HepG2 (cell line): ENCODE data around the gene MVP. TPM values are rescaled to one million over a fixed set of nuclear protein-coding genes. Genes with fewer than 3 reads are reported as not detected.

Source experiments
- AFF4 ChIP-seq: sonication (generic); formaldehyde crosslinking; IDR thresholded peaks from 2 replicates; pipeline ENCODE4 v1.4.0; 2020; ENCODE audit warnings: missing genetic modification reagents
- AKNA ChIP-seq: sonication (generic); formaldehyde crosslinking; IDR thresholded peaks from 2 replicates; pipeline ENCODE4 v1.4.0; 2020; ENCODE audit warnings: missing genetic modification reagents, borderline replicate concordance
- CEBPG ChIP-seq: IDR thresholded peaks from 2 replicates; pipeline ENCODE4 v1.6.1; 2016
- EZH2 ChIP-seq: conservative IDR thresholded peaks from 2 replicates; pipeline ENCODE4 v1.6.1; 2012; ENCODE audit warnings: mild to moderate bottlenecking, low read depth, low read length, moderate library complexity
- FOSL2 ChIP-seq: sonication (generic); formaldehyde crosslinking; IDR thresholded peaks from 2 replicates; pipeline ENCODE4 v1.4.0; 2020; ENCODE audit warnings: missing genetic modification reagents
- MED1 ChIP-seq: sonication (generic); formaldehyde crosslinking; IDR thresholded peaks from 2 replicates; pipeline ENCODE4 v1.4.0; 2020; ENCODE audit warnings: missing genetic modification reagents
- NFKB2 ChIP-seq: sonication (generic); formaldehyde crosslinking; IDR thresholded peaks from 2 replicates; pipeline ENCODE4 v1.4.0; 2020; ENCODE audit warnings: missing genetic modification reagents, borderline replicate concordance
- NONO ChIP-seq, 2 experiments: fragments of 450-650 bp in 1 of 2; sonication (generic) in 1 of 2; formaldehyde crosslinking in 1 of 2; IDR thresholded peaks in 1 of 2; conservative IDR thresholded peaks in 1 of 2; 2 replicates each; pipeline versions ENCODE4 v1.6.1 to v1.8.0; 2017 to 2022; ENCODE audit warnings: mild to moderate bottlenecking in 1 of 2, missing genetic modification reagents in 1 of 2, moderate library complexity in 1 of 2
- POGZ ChIP-seq: sonication (generic); formaldehyde crosslinking; IDR thresholded peaks from 2 replicates; pipeline ENCODE4 v1.4.0; 2020; ENCODE audit warnings: mild to moderate bottlenecking, missing genetic modification reagents
- POLR2A ChIP-seq, 2 experiments: IDR thresholded peaks; 2 replicates each; pipeline ENCODE4 v1.6.1; 2011; ENCODE audit warnings: low read depth in 2 of 2, low read length in 2 of 2, mild to moderate bottlenecking in 1 of 2, moderate library complexity in 1 of 2; ENCODE audit not compliant: insufficient read depth in 1 of 2
- SIN3B ChIP-seq: fragments of 150-350 bp; IDR thresholded peaks from 2 replicates; pipeline ENCODE4 v1.6.1; 2014; ENCODE audit warnings: low read length
- SSRP1 ChIP-seq: IDR thresholded peaks from 2 replicates; pipeline ENCODE4 v1.6.1; 2016; ENCODE audit warnings: control low read depth
- TAF1 ChIP-seq: sonication (generic); formaldehyde crosslinking; IDR thresholded peaks from 2 replicates; pipeline ENCODE4 v1.4.0; 2020; ENCODE audit warnings: missing genetic modification reagents
- TEAD3 ChIP-seq: optimal IDR thresholded peaks from 2 replicates; pipeline ENCODE3; 2016; ENCODE audit warnings: borderline replicate concordance
- ZBTB20 ChIP-seq: sonication (generic); formaldehyde crosslinking; IDR thresholded peaks from 2 replicates; pipeline ENCODE4 v1.8.1; 2023; ENCODE audit warnings: missing genetic modification reagents, low read depth, mild to moderate bottlenecking, borderline replicate concordance
- ZFP37 ChIP-seq: sonication (generic); formaldehyde crosslinking; IDR thresholded peaks from 2 replicates; pipeline ENCODE4 v1.4.0; 2020; ENCODE audit warnings: missing genetic modification reagents, borderline replicate concordance
- ZNF362 ChIP-seq: sonication (generic); formaldehyde crosslinking; IDR thresholded peaks from 2 replicates; pipeline ENCODE4 v1.4.0; 2020; ENCODE audit warnings: missing genetic modification reagents, mild to moderate bottlenecking, borderline replicate concordance
- ZNF432 ChIP-seq: sonication (generic); formaldehyde crosslinking; IDR thresholded peaks from 2 replicates; pipeline ENCODE4 v1.5.0; 2020; ENCODE audit warnings: missing genetic modification reagents, mild to moderate bottlenecking, borderline replicate concordance
- ZNF547 ChIP-seq: sonication (generic); formaldehyde crosslinking; IDR thresholded peaks from 2 replicates; pipeline ENCODE4 v1.5.1; 2020; ENCODE audit warnings: mild to moderate bottlenecking, missing genetic modification reagents
- ZNF619 ChIP-seq: sonication (generic); formaldehyde crosslinking; IDR thresholded peaks from 2 replicates; pipeline ENCODE4 v1.4.0; 2020; ENCODE audit warnings: mild to moderate bottlenecking, missing genetic modification reagents
- ZSCAN9 ChIP-seq: IDR thresholded peaks from 2 replicates; pipeline ENCODE4 v1.6.1; 2016; ENCODE audit warnings: borderline replicate concordance
- polyA plus RNA-seq, 8 experiments: library from polyadenylated mRNA; depleted of rRNA in 3 of 8; stranded (reverse) in 7 of 8; unstranded in 1 of 8; fragments of >200 nt; fragmentation: Illumina TruSeq in 4 of 8; extraction: Trizol in 4 of 8; gene quantifications; 2 replicates each; pipeline versions ENCODE4 v1.2.1 to v1.2.3, GENCODE V29; 2011 to 2016; ENCODE audit warnings: low read depth in 4 of 8, missing spikeins in 1 of 8, mixed read lengths in 1 of 8; ENCODE audit not compliant: insufficient read depth in 1 of 8
- total RNA-seq, 5 experiments: library from RNA; depleted of rRNA; stranded (reverse); fragments of >200 nt; fragmentation: Illumina TruSeq; extraction: Trizol; gene quantifications; 2 replicates each; pipeline ENCODE4 v1.2.3, GENCODE V29; 2016; ENCODE audit warnings: low read depth in 1 of 5

MVP gene
- total and polyA plus RNA-seq, 2 of the 13 experiments (the other 11 are each of a cell fraction or from before 2014, with no cell fraction given) = 22.9 to 43.5 TPM

GRCh38 chr16:29891525-29892457 lies 71.5 kb downstream of the MVP start (continued):
- TF ChIP-seq MED1 = peak; percentile 52; the same call in 1 of the 2 replicates
- no peak for TF ChIP-seq POLR2A (IDR thresholded peaks at IDR 0.05; ENCODE audit: insufficient read depth in 1 of 2, low read depth in 2 of 2, low read length in 2 of 2)
- peak; percentile 28; the same call in 1 of the 2 replicates for TF ChIP-seq POGZ (CRISPR knock-in tag)
- no peak for TF ChIP-seq NFKB2 (CRISPR knock-in tag)
- no peak for TF ChIP-seq TAF1
- no peak for TF ChIP-seq AFF4 (CRISPR knock-in tag)
- peak; percentile 88 for TF ChIP-seq ZNF362 (CRISPR knock-in tag)
- no peak for TF ChIP-seq NONO (IDR thresholded peaks at IDR 0.05)
- peak; percentile 51; the same call in 1 of the 2 replicates for TF ChIP-seq NONO (CRISPR knock-in tag; conservative IDR thresholded peaks at IDR 0.05)
- no peak for TF ChIP-seq ZBTB20 (CRISPR knock-in tag)
- TF ChIP-seq AKNA (CRISPR knock-in tag) = no peak
- no peak for TF ChIP-seq ZNF432 (CRISPR knock-in tag)
- no peak; the same call in 1 of the 2 replicates for TF ChIP-seq FOSL2 (CRISPR knock-in tag)
- TF ChIP-seq ZNF547 (CRISPR knock-in tag) = 0 out of 2 replicates have a peak, but pooled peaks have one; percentile 43
- no peak; the same call in 1 of the 2 replicates for TF ChIP-seq ZNF619 (CRISPR knock-in tag)
- peak; percentile 76 for TF ChIP-seq TEAD3
- TF ChIP-seq SSRP1 (CRISPR knock-in tag) = no peak
- TF ChIP-seq ZFP37 (CRISPR knock-in tag) = no peak
- TF ChIP-seq ZSCAN9 (CRISPR knock-in tag) = peak; percentile 84
- no peak for TF ChIP-seq SIN3B
- peak; percentile 96 for TF ChIP-seq CEBPG (CRISPR knock-in tag)
- TF ChIP-seq EZH2 = no peak
